C4-2B (cell line): Measurements from ENCODE around the gene KAT2B.

Source experiments
- ZFX ChIP-seq: fragments of 450-650 bp; IDR thresholded peaks from 2 replicates; pipeline ENCODE4 v1.6.1; 2017
- TF ChIP-seq, protein P1 (sequence below): fragments of 450-650 bp; conservative IDR thresholded peaks from 2 replicates; pipeline ENCODE4 v1.5.1; 2017; ENCODE audit warnings: mild to moderate bottlenecking

DNA sequence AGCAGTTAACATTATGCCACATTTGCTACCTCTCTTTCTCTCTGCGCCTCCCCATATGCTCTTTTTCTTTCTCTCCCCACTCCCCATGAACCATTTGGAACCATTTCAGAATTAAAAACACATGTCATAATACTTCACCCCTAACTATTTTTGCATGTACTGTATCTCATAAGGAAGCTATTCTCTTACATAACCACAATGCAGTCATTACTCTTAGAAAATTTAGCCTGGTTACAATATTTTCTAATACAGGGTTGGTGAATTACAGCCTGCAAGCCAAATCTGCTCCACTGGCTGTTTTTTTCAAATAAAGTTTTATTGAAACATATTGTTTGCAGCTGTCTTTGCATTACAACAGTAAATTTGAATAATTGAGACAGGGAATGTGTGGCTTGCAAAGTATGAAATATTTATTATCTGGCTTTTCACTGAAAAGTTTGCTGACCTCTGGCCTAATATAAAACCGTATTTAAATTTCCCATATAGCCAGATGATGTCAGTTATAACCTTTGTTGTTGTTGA is 82.9 kb downstream of the KAT2B start:
- TF ChIP-seq, protein P1, sequence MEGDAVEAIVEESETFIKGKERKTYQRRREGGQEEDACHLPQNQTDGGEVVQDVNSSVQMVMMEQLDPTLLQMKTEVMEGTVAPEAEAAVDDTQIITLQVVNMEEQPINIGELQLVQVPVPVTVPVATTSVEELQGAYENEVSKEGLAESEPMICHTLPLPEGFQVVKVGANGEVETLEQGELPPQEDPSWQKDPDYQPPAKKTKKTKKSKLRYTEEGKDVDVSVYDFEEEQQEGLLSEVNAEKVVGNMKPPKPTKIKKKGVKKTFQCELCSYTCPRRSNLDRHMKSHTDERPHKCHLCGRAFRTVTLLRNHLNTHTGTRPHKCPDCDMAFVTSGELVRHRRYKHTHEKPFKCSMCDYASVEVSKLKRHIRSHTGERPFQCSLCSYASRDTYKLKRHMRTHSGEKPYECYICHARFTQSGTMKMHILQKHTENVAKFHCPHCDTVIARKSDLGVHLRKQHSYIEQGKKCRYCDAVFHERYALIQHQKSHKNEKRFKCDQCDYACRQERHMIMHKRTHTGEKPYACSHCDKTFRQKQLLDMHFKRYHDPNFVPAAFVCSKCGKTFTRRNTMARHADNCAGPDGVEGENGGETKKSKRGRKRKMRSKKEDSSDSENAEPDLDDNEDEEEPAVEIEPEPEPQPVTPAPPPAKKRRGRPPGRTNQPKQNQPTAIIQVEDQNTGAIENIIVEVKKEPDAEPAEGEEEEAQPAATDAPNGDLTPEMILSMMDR: no peak
- no peak for TF ChIP-seq ZFX
